ENCODE measurements around the gene PAFAH1B2. TPM values are rescaled to one million over a fixed set of nuclear protein-coding genes. Genes with fewer than 3 reads are reported as not detected.
"Not testable (repeated sequence)": the region's sequence is repeated elsewhere in the genome, so short reads cannot be mapped to it uniquely, and the experiment has no call there.

The PAFAH1B2 gene
- total and polyA plus RNA-seq, 2 experiments from 2014 or later, result 87.5 to 148 TPM

DNA sequence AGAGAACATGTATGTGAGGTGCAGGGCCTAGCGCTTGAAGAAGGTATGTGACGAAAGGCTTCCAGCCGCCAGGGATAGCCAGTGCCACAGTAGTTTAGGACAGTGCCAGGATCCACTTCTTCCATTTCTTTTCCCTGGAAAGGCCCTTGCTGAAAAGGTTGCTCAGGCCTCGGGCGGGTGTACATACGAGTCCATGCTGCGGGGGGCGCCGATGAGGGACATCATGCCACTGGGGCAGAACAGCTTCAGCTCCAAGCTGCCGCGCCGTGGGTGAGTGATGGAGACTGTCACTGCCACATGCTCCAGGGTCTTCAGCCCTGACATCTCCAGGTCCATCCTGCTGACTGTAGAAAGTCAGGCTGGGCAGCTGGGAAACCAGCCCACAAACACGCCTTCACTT lies 64.6 kb downstream of the PAFAH1B2 start:
- not testable (repeated sequence) for H2AFZ ChIP-seq; H3K79me2 ChIP-seq (replicated peaks; ENCODE audit: insufficient read depth); H3K27ac ChIP-seq (ENCODE audit: low read depth); H3F3A ChIP-seq (replicated peaks; ENCODE audit: low read depth); H3K4me1 Mint-ChIP-seq; H3K4me3 Mint-ChIP-seq; H3K9me2 ChIP-seq (ENCODE audit: insufficient read depth); H3K27me3 ChIP-seq (ENCODE audit: insufficient read depth); H3K9me3 Mint-ChIP-seq; H4K20me1 ChIP-seq (replicated peaks; ENCODE audit: insufficient read depth); H3K36me3 ChIP-seq (ENCODE audit: insufficient read depth); H3K27me3 Mint-ChIP-seq (ENCODE audit: insufficient read depth, low read depth, poor library complexity); H3K27ac Mint-ChIP-seq; H3K4me3 ChIP-seq; H3K4me1 ChIP-seq (ENCODE audit: insufficient read depth); H3K4me2 ChIP-seq
- peaks cover 27% of the 10 kb centered on the region for H3K36me3 Mint-ChIP-seq (ENCODE audit: low read depth)
- ATAC-seq (peak; percentile 18), DNase-seq (ENCODE audit: low spot score) (peak; percentile 75)
- TF ChIP-seq, protein P1, sequence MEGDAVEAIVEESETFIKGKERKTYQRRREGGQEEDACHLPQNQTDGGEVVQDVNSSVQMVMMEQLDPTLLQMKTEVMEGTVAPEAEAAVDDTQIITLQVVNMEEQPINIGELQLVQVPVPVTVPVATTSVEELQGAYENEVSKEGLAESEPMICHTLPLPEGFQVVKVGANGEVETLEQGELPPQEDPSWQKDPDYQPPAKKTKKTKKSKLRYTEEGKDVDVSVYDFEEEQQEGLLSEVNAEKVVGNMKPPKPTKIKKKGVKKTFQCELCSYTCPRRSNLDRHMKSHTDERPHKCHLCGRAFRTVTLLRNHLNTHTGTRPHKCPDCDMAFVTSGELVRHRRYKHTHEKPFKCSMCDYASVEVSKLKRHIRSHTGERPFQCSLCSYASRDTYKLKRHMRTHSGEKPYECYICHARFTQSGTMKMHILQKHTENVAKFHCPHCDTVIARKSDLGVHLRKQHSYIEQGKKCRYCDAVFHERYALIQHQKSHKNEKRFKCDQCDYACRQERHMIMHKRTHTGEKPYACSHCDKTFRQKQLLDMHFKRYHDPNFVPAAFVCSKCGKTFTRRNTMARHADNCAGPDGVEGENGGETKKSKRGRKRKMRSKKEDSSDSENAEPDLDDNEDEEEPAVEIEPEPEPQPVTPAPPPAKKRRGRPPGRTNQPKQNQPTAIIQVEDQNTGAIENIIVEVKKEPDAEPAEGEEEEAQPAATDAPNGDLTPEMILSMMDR (conservative IDR thresholded peaks at IDR 0.05; ENCODE audit: low read depth in 2 of 2), result peak; percentile 53 to 64

DNA sequence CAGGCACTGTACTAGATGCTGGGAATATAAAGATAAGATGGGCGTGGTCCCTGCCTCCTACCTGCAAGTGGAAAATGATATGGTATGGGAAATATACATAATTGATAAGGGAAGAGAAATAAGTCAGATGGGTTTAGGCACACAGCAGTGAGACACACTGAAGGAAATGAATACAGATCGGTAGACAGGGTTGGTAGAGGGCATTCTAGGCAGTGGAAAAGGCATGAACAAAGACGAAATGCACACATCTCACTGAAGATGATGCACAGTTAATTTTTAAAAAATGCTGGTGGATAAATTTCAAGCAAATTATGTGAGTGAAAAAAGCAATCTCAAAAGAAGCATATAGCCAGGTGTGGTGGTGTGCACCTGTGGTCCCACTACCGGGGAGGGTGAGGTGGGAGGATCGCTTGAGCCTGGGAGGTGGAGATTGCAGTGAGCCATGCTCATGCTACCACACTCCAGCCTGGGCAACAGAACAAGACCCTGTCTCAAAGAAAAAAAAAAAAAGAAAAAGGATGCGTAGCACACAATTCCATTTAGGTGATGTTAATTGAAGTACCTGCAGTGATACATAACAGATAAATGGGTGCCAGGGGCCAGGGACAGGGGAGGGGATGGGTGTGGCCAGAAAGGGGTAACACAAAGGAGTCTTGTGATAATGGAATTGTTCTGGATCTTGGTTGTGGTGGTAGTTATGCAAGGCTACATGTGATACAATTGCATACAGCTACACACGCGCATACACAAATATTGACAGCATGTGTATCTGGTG lies 65.5 kb downstream of the PAFAH1B2 start:
- H4K20me1 ChIP-seq (replicated peaks; ENCODE audit: insufficient read depth); H3K4me1 Mint-ChIP-seq; H3K4me3 ChIP-seq; H3K4me3 Mint-ChIP-seq; H3K36me3 ChIP-seq (ENCODE audit: insufficient read depth); H3K27ac Mint-ChIP-seq; H3K27me3 Mint-ChIP-seq (ENCODE audit: insufficient read depth, low read depth, poor library complexity); DNase-seq (ENCODE audit: low spot score); H3F3A ChIP-seq (replicated peaks; ENCODE audit: low read depth); H3K79me2 ChIP-seq (replicated peaks; ENCODE audit: insufficient read depth); H3K9me2 ChIP-seq (ENCODE audit: insufficient read depth); H3K4me1 ChIP-seq (ENCODE audit: insufficient read depth); H2AFZ ChIP-seq; H3K4me2 ChIP-seq; H3K9me3 Mint-ChIP-seq; H3K27me3 ChIP-seq (ENCODE audit: insufficient read depth); H3K27ac ChIP-seq (ENCODE audit: low read depth): not testable (repeated sequence)
- H3K36me3 Mint-ChIP-seq (ENCODE audit: low read depth), result peaks cover 26% of the 10 kb centered on the region
- peak; percentile 6 for ATAC-seq

DNA sequence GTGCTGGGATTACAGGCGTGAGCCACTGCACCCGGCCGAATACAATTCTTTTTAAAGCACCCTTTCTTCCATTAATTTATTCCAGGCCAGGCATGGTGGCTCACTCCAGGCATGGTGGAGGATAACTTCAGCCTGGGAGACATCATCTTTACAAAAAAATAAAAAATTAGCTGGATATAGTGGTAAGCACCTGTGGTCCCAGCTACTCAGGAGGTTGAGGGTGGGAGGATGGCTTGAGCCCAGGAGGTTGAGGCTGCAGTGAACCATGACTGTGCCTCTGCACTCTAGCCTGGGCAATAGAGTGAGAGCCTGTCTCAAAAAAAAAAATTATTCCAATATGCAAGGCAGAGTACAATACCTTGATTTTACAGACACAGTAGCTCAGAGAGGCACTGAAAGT lies 66.5 kb downstream of the PAFAH1B2 start:
- Mint-ChIP-seq H3K4me3 (no peak overlapping the region), H3K27ac (no peak overlapping the region), H3K9me3 (no peaks in the 10 kb centered on the region), H3K27me3 (ENCODE audit: insufficient read depth, low read depth, poor library complexity) (peaks cover 5% of the 10 kb centered on the region), H3K4me1 (no peaks in the 10 kb centered on the region), H3K36me3 (ENCODE audit: low read depth) (peaks cover 18% of the 10 kb centered on the region)
- Histone ChIP-seq H3K4me2 (no peak overlapping the region), H3F3A (replicated peaks; ENCODE audit: low read depth) (no peaks in the 10 kb centered on the region), H3K4me1 (ENCODE audit: insufficient read depth) (no peaks in the 10 kb centered on the region), H4K20me1 (replicated peaks; ENCODE audit: insufficient read depth) (no peaks in the 10 kb centered on the region; the same call in 1 of the 2 replicates), H2AFZ (no peak overlapping the region), H3K9me2 (ENCODE audit: insufficient read depth) (no peaks in the 10 kb centered on the region), H3K36me3 (ENCODE audit: insufficient read depth) (no peaks in the 10 kb centered on the region), H3K27ac (ENCODE audit: low read depth) (no peak overlapping the region), H3K27me3 (ENCODE audit: insufficient read depth) (no peaks in the 10 kb centered on the region), H3K79me2 (replicated peaks; ENCODE audit: insufficient read depth) (no peaks in the 10 kb centered on the region), H3K4me3 (no peak overlapping the region)
- DNase-seq (ENCODE audit: low spot score), result no peak
- TF ChIP-seq POLR2AphosphoS5 (IDR thresholded peaks at IDR 0.05; ENCODE audit: low read depth) (no peak), JUNB (IDR thresholded peaks at IDR 0.05; ENCODE audit: unreplicated experiment) (no peak), CREB1 (CRISPR knock-in tag; IDR thresholded peaks at IDR 0.05; ENCODE audit: low read depth) (no peak)
- TF ChIP-seq, protein P2, sequence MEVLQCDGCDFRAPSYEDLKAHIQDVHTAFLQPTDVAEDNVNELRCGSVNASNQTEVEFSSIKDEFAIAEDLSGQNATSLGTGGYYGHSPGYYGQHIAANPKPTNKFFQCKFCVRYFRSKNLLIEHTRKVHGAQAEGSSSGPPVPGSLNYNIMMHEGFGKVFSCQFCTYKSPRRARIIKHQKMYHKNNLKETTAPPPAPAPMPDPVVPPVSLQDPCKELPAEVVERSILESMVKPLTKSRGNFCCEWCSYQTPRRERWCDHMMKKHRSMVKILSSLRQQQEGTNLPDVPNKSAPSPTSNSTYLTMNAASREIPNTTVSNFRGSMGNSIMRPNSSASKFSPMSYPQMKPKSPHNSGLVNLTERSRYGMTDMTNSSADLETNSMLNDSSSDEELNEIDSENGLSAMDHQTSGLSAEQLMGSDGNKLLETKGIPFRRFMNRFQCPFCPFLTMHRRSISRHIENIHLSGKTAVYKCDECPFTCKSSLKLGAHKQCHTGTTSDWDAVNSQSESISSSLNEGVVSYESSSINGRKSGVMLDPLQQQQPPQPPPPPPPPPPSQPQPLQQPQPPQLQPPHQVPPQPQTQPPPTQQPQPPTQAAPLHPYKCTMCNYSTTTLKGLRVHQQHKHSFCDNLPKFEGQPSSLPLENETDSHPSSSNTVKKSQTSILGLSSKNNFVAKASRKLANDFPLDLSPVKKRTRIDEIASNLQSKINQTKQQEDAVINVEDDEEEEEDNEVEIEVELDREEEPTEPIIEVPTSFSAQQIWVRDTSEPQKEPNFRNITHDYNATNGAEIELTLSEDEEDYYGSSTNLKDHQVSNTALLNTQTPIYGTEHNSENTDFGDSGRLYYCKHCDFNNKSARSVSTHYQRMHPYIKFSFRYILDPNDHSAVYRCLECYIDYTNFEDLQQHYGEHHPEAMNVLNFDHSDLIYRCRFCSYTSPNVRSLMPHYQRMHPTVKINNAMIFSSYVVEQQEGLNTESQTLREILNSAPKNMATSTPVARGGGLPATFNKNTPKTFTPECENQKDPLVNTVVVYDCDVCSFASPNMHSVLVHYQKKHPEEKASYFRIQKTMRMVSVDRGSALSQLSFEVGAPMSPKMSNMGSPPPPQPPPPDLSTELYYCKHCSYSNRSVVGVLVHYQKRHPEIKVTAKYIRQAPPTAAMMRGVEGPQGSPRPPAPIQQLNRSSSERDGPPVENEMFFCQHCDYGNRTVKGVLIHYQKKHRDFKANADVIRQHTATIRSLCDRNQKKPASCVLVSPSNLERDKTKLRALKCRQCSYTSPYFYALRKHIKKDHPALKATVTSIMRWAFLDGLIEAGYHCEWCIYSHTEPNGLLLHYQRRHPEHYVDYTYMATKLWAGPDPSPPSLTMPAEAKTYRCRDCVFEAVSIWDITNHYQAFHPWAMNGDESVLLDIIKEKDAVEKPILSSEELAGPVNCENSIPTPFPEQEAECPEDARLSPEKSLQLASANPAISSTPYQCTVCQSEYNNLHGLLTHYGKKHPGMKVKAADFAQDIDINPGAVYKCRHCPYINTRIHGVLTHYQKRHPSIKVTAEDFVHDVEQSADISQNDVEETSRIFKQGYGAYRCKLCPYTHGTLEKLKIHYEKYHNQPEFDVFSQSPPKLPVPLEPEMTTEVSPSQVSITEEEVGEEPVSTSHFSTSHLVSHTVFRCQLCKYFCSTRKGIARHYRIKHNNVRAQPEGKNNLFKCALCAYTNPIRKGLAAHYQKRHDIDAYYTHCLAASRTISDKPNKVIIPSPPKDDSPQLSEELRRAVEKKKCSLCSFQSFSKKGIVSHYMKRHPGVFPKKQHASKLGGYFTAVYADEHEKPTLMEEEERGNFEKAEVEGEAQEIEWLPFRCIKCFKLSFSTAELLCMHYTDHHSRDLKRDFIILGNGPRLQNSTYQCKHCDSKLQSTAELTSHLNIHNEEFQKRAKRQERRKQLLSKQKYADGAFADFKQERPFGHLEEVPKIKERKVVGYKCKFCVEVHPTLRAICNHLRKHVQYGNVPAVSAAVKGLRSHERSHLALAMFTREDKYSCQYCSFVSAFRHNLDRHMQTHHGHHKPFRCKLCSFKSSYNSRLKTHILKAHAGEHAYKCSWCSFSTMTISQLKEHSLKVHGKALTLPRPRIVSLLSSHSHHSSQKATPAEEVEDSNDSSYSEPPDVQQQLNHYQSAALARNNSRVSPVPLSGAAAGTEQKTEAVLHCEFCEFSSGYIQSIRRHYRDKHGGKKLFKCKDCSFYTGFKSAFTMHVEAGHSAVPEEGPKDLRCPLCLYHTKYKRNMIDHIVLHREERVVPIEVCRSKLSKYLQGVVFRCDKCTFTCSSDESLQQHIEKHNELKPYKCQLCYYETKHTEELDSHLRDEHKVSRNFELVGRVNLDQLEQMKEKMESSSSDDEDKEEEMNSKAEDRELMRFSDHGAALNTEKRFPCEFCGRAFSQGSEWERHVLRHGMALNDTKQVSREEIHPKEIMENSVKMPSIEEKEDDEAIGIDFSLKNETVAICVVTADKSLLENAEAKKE (CRISPR knock-in tag; IDR thresholded peaks at IDR 0.05), result no peak
- no peak for ATAC-seq

All from GM23338 (cell line).